Neural progenitor cell (in vitro differentiated cells): ENCODE data around the gene ZNF385D.

Experiments
- CTCF ChIP-seq: fragments of 200-600 bp; sonication (generic); IDR thresholded peaks from 2 replicates; pipeline ENCODE4 v1.5.1; 2017; ENCODE audit warnings: antibody characterized with exemption, mild to moderate bottlenecking
- EZH2 ChIP-seq: fragments of 200-600 bp; sonication (generic); IDR thresholded peaks from 2 replicates; pipeline ENCODE4 v1.6.1; 2017; ENCODE audit warnings: antibody characterized with exemption, mild to moderate bottlenecking, moderate library complexity

GRCh38 chr3:21564531-21564930 lies 186.5 kb downstream of the ZNF385D start:
- TF ChIP-seq CTCF (no peak), EZH2 (no peak)
